ENCODE measurements around the gene WSB1.

Gene WSB1

DNA sequence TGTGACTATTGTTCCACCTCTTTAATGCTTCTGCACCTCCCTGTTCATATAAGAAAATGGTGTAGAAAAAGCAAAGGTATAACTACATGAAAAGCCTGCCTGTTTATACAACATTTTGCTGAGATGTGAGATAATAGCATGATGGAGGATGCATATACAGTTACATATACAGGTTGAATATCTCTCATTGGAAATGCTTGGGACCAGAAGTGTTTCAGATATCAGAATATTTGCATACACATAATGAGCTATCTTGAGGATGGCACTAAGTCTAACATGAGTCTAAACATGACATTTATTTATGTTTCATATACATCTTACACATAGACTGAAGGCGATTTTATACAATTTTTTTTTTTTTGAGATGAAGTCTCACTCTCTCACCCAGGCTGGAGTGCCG lies 5.7 kb upstream of the WSB1 start:
- no peak overlapping the region for H2BK5ac ChIP-seq (ENCODE audit: low read depth, low read length, poor library complexity, severe bottlenecking)
- H2AK5ac ChIP-seq (ENCODE audit: low read length, severe bottlenecking), result no peak overlapping the region
- no peak overlapping the region for H2AFZ ChIP-seq (ENCODE audit: low read depth, low read length)
- no peaks in the 10 kb centered on the region for H3K36me3 ChIP-seq (ENCODE audit: control insufficient read depth in 1 of 2, insufficient read depth in 2 of 2, low read depth in 1 of 2, low read length in 2 of 2)
- H3K4me2 ChIP-seq (ENCODE audit: low read length, poor library complexity, severe bottlenecking), result no peak overlapping the region
- no peak overlapping the region for H2BK120ac ChIP-seq (ENCODE audit: low read depth, low read length)
- no peak overlapping the region for H3K9ac ChIP-seq (ENCODE audit: low read length)
- no peak overlapping the region for H3K4ac ChIP-seq (ENCODE audit: low read depth in 1 of 2, low read length in 2 of 2)
- H4K91ac ChIP-seq (ENCODE audit: low read length), result no peak overlapping the region
- H3K9me3 ChIP-seq (ENCODE audit: control insufficient read depth, low read length), result no peaks in the 10 kb centered on the region
- no peak overlapping the region for H2BK15ac ChIP-seq (ENCODE audit: low read depth, poor library complexity, severe bottlenecking)
- no peaks in the 10 kb centered on the region for H3K27me3 ChIP-seq (ENCODE audit: control insufficient read depth in 1 of 2, insufficient read depth in 1 of 2, low read length in 2 of 2)
- no peaks in the 10 kb centered on the region for H3K79me1 ChIP-seq (replicated peaks; ENCODE audit: low read length, poor library complexity, severe bottlenecking)
- H3K4me3 ChIP-seq (ENCODE audit: insufficient read depth in 1 of 2, low read depth in 1 of 2, low read length in 2 of 2), result no peak overlapping the region
- no peak overlapping the region for H2BK12ac ChIP-seq (ENCODE audit: low read length in 2 of 2)
- 98% methylated on average over 2 of the region's 2 CpGs for WGBS
- no peak overlapping the region for H3K18ac ChIP-seq (ENCODE audit: low read depth in 1 of 2, low read length in 2 of 2)
- H3K4me1 ChIP-seq (ENCODE audit: control insufficient read depth, insufficient read depth, low read depth, low read length), result no peaks in the 10 kb centered on the region
- no peak overlapping the region for H3K23ac ChIP-seq (ENCODE audit: low read length in 2 of 2)
- no peak overlapping the region for H3K27ac ChIP-seq (ENCODE audit: low read length, poor library complexity, severe bottlenecking)
- no peak overlapping the region for H4K8ac ChIP-seq (ENCODE audit: low read length)
- DNase-seq, result no peak
- no peak overlapping the region for H3K14ac ChIP-seq (ENCODE audit: low read length in 2 of 2)

DNA sequence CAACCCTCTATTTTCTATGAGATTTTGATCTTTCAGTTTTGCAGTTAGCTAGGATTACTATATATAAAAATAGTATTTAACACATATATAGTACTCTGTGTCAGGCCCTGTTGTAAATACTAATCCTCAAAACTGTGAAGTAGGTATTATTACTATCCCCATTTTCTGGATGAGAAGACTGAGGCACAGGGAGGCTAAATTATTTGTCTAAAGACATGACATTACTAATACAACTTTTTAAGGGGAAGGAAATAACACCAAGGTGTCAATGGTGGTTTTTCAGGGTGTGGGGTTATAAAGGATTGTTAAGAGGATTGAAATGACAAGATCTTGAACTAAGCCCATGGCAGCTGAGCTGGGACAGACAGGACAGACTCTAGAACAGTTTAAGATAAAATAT lies 4.1 kb upstream of the WSB1 start:
- Histone ChIP-seq H3K18ac (ENCODE audit: low read depth in 1 of 2, low read length in 2 of 2) (no peak overlapping the region), H3K27me3 (ENCODE audit: control insufficient read depth in 1 of 2, insufficient read depth in 1 of 2, low read length in 2 of 2) (no peaks in the 10 kb centered on the region), H2AFZ (ENCODE audit: low read depth, low read length) (no peak overlapping the region), H4K8ac (ENCODE audit: low read length) (no peak overlapping the region), H2AK5ac (ENCODE audit: low read length, severe bottlenecking) (no peak overlapping the region), H3K4me2 (ENCODE audit: low read length, poor library complexity, severe bottlenecking) (no peak overlapping the region), H3K4me3 (ENCODE audit: insufficient read depth in 1 of 2, low read depth in 1 of 2, low read length in 2 of 2) (no peak overlapping the region), H3K9me3 (ENCODE audit: control insufficient read depth, low read length) (no peaks in the 10 kb centered on the region), H2BK12ac (ENCODE audit: low read length in 2 of 2) (no peak overlapping the region), H3K4ac (ENCODE audit: low read depth in 1 of 2, low read length in 2 of 2) (no peak overlapping the region), H3K36me3 (ENCODE audit: control insufficient read depth in 1 of 2, insufficient read depth in 2 of 2, low read depth in 1 of 2, low read length in 2 of 2) (no peaks in the 10 kb centered on the region), H3K4me1 (ENCODE audit: control insufficient read depth, insufficient read depth, low read depth, low read length) (peaks cover 3% of the 10 kb centered on the region), H3K27ac (ENCODE audit: low read length, poor library complexity, severe bottlenecking) (no peak overlapping the region), H2BK15ac (ENCODE audit: low read depth, poor library complexity, severe bottlenecking) (no peak overlapping the region), H4K91ac (ENCODE audit: low read length) (no peak overlapping the region), H3K79me1 (replicated peaks; ENCODE audit: low read length, poor library complexity, severe bottlenecking) (no peaks in the 10 kb centered on the region), H3K9ac (ENCODE audit: low read length) (no peak overlapping the region), H3K14ac (ENCODE audit: low read length in 2 of 2) (no peak overlapping the region), H3K23ac (ENCODE audit: low read length in 2 of 2) (no peak overlapping the region), H2BK120ac (ENCODE audit: low read depth, low read length) (no peak overlapping the region), H2BK5ac (ENCODE audit: low read depth, low read length, poor library complexity, severe bottlenecking) (no peak overlapping the region)
- no peak for DNase-seq

DNA sequence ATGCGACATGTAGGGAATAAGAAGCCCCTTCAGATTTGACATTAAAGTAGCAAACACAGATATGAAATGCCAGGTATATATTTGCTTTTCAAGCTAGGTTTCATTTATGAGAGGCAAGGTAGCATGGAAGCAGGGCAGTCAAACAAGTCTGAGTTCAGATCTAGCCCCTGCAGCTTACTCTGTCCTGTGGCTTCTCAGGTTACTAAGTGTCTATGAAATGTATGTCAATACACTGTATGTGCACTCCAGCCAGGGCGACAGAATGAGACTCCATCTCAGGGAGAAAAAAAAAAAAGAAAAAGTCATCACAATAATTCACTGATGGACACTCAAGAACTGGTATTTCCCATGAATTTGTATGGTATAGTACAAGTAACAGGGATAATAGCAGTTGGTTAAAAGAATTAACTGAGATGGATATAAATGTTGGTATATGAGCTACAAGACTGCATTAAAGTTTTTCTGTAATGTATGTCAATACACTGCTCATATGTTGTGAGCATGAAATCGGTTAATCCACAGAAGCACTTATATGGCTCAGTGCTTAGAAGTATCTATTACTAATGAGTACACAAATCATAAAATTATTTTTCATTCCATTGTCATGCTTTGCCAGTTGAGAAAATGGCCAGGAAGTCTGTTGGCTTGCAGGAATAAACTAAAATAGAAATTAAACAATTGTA lies 2.9 kb upstream of the WSB1 start:
- Histone ChIP-seq H2AK5ac (ENCODE audit: low read length, severe bottlenecking) (no peak overlapping the region), H3K4me2 (ENCODE audit: low read length, poor library complexity, severe bottlenecking) (no peak overlapping the region), H2BK15ac (ENCODE audit: low read depth, poor library complexity, severe bottlenecking) (no peak overlapping the region), H3K18ac (ENCODE audit: low read depth in 1 of 2, low read length in 2 of 2) (no peak overlapping the region), H2BK120ac (ENCODE audit: low read depth, low read length) (no peak overlapping the region), H2BK5ac (ENCODE audit: low read depth, low read length, poor library complexity, severe bottlenecking) (no peak overlapping the region), H3K79me1 (replicated peaks; ENCODE audit: low read length, poor library complexity, severe bottlenecking) (no peaks in the 10 kb centered on the region), H3K4ac (ENCODE audit: low read depth in 1 of 2, low read length in 2 of 2) (no peak overlapping the region), H3K4me1 (ENCODE audit: control insufficient read depth, insufficient read depth, low read depth, low read length) (peaks cover 3% of the 10 kb centered on the region), H2AFZ (ENCODE audit: low read depth, low read length) (no peak overlapping the region), H4K8ac (ENCODE audit: low read length) (no peak overlapping the region), H3K23ac (ENCODE audit: low read length in 2 of 2) (no peak overlapping the region), H3K27me3 (ENCODE audit: control insufficient read depth in 1 of 2, insufficient read depth in 1 of 2, low read length in 2 of 2) (no peaks in the 10 kb centered on the region), H3K14ac (ENCODE audit: low read length in 2 of 2) (no peak overlapping the region), H3K9ac (ENCODE audit: low read length) (no peak overlapping the region), H3K27ac (ENCODE audit: low read length, poor library complexity, severe bottlenecking) (no peak overlapping the region), H3K36me3 (ENCODE audit: control insufficient read depth in 1 of 2, insufficient read depth in 2 of 2, low read depth in 1 of 2, low read length in 2 of 2) (no peaks in the 10 kb centered on the region), H4K91ac (ENCODE audit: low read length) (no peak overlapping the region), H3K9me3 (ENCODE audit: control insufficient read depth, low read length) (no peaks in the 10 kb centered on the region), H2BK12ac (ENCODE audit: low read length in 2 of 2) (no peak overlapping the region), H3K4me3 (ENCODE audit: insufficient read depth in 1 of 2, low read depth in 1 of 2, low read length in 2 of 2) (no peak overlapping the region)
- DNase-seq, result no peak
- 100% methylated on average over 1 of the region's 3 CpGs for WGBS

DNA sequence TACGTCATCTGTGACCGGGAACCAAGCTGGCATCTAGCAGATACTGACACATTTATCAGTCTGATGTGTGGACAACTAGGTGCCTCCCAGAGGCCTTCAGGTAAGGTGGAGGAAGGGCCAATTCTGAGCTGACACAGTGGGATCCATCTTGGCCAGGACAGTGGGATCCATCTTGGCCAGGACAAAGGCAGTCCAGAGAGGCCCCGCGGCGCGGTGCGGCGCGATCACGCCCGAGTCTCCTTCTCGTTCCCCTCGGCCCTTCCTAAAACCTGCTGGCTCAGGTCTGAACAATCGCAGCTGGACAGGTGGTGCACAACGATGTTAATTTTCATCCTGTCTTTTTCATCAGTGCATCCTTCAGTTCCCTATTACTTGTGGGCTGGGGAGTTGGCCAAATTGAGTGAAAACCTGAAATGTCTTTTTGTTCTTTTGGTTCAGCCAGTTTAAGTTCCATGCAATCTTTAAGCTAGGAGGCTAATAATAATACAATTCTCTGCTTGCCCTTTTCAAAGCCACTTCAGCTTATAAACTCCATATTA lies 486 bp upstream of the WSB1 start:
- peak overlapping the region; percentile 5 to 85 for H3K18ac ChIP-seq (ENCODE audit: low read depth in 1 of 2, low read length in 2 of 2)
- H3K9ac ChIP-seq (ENCODE audit: low read length), result peak overlapping the region; percentile 100
- H3K27me3 ChIP-seq (ENCODE audit: control insufficient read depth in 1 of 2, insufficient read depth in 1 of 2, low read length in 2 of 2), result no peaks in the 10 kb centered on the region
- no peak overlapping the region for H2BK5ac ChIP-seq (ENCODE audit: low read depth, low read length, poor library complexity, severe bottlenecking)
- peak overlapping the region; percentile 8 to 99 for H3K4ac ChIP-seq (ENCODE audit: low read depth in 1 of 2, low read length in 2 of 2)
- no peak overlapping the region for H2BK120ac ChIP-seq (ENCODE audit: low read depth, low read length)
- H4K8ac ChIP-seq (ENCODE audit: low read length), result peak overlapping the region; percentile 93
- no peaks in the 10 kb centered on the region for H3K79me1 ChIP-seq (replicated peaks; ENCODE audit: low read length, poor library complexity, severe bottlenecking)
- no peak overlapping the region for H3K4me2 ChIP-seq (ENCODE audit: low read length, poor library complexity, severe bottlenecking)
- peak overlapping the region in 1 of 2 experiments; percentile 97 for H3K14ac ChIP-seq (ENCODE audit: low read length in 2 of 2)
- 97% methylated on average over 13 of the region's 15 CpGs for WGBS
- peak overlapping the region in 1 of 2 experiments; percentile 96 for H2BK12ac ChIP-seq (ENCODE audit: low read length in 2 of 2)
- no peak overlapping the region for H2BK15ac ChIP-seq (ENCODE audit: low read depth, poor library complexity, severe bottlenecking)
- peaks cover 11% of the 10 kb centered on the region for H3K4me1 ChIP-seq (ENCODE audit: control insufficient read depth, insufficient read depth, low read depth, low read length)
- H3K36me3 ChIP-seq (ENCODE audit: control insufficient read depth in 1 of 2, insufficient read depth in 2 of 2, low read depth in 1 of 2, low read length in 2 of 2), result peaks cover 0 to 2% of the 10 kb centered on the region in 2 experiments
- peak overlapping the region in 1 of 2 experiments; percentile 87 for H3K4me3 ChIP-seq (ENCODE audit: insufficient read depth in 1 of 2, low read depth in 1 of 2, low read length in 2 of 2)
- peak overlapping the region; percentile 3 for H2AFZ ChIP-seq (ENCODE audit: low read depth, low read length)
- H2AK5ac ChIP-seq (ENCODE audit: low read length, severe bottlenecking), result peak overlapping the region; percentile 1
- peak overlapping the region; percentile 94 for H4K91ac ChIP-seq (ENCODE audit: low read length)
- no peak overlapping the region for H3K23ac ChIP-seq (ENCODE audit: low read length in 2 of 2)
- H3K27ac ChIP-seq (ENCODE audit: low read length, poor library complexity, severe bottlenecking), result peak overlapping the region; percentile 63
- no peaks in the 10 kb centered on the region for H3K9me3 ChIP-seq (ENCODE audit: control insufficient read depth, low read length)
- DNase-seq, result no peak

Data from mesenchymal stem cell (in vitro differentiated cells and primary cell).